ENCODE data around the gene IPCEF1.

DNA sequence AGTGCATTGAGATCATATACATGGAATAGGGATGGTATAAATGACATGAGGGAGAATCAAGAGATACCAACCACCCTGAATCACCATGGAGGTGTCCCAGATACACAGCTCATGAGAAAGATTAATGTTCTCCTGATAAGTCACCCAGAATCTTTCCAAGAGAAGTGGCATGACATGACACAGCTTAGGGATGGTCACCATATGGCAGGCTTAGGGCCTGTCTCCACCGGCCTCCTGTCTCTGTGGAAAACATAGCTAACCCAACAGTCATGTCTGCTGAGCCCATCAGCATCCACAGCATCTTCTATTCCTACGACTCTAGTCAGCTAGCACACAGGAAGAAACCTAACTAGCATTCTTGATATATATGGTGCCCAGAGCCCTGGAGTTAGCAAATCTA lies 133.3 kb downstream of the IPCEF1 start:
- no peak for TF ChIP-seq CTCF (conservative IDR thresholded peaks at IDR 0.05; ENCODE audit: low read length)
- TF ChIP-seq EZH2phosphoT487 (IDR thresholded peaks at IDR 0.05; ENCODE audit: borderline replicate concordance) = no peak
